CD4-positive, alpha-beta memory T cell (primary cell): ENCODE data around the gene SNTG2. TPM values are rescaled to one million over a fixed set of nuclear protein-coding genes. Genes with fewer than 3 reads are reported as not detected.
"Not testable (repeated sequence)": the region's sequence is repeated elsewhere in the genome, so short reads cannot be mapped to it uniquely, and the experiment has no call there.

Experiments
- CTCF ChIA-PET: fragments of 350-600 bp; sonication (Branson Sonifier 250); formaldehyde crosslinking; loops from one replicate; lab custom pipeline; 2021; ENCODE audit warnings: inconsistent platforms; ENCODE audit not compliant: partially characterized antibody; lab: Charles Lee
- POLR2A ChIA-PET: fragments of 350-600 bp; sonication (Branson Sonifier 250); formaldehyde crosslinking; loops from one replicate; lab custom pipeline; 2021; ENCODE audit not compliant: partially characterized antibody; lab: Charles Lee
- DNase-seq, 5 donors: peaks; one replicate each; pipeline versions ENCODE4 v3.0.0 to v3.0.0-alpha.2; 2020 to 2022; ENCODE audit warnings: mixed read lengths in 1 of 5
- H3K27ac ChIP-seq: one replicate; pipeline ENCODE4 v1.7.0; 2013; ENCODE audit warnings: low read depth, low read length
- H3K27me3 ChIP-seq: 2 replicates; pipeline ENCODE4 v1.7.0; 2013; ENCODE audit warnings: mild to moderate bottlenecking, low read length, moderate library complexity; ENCODE audit not compliant: insufficient read depth
- H3K36me3 ChIP-seq: 2 replicates; pipeline ENCODE4 v1.7.0; 2013; ENCODE audit warnings: mild to moderate bottlenecking, low read length, moderate library complexity; ENCODE audit not compliant: insufficient read depth
- H3K4me1 ChIP-seq: 2 replicates; pipeline ENCODE4 v1.7.0; 2013; ENCODE audit warnings: mild to moderate bottlenecking, low read length, moderate library complexity; ENCODE audit not compliant: insufficient read depth
- H3K4me3 ChIP-seq, 2 donors: one replicate each; pipeline ENCODE4 v1.7.0; 2013; ENCODE audit warnings: low read length in 2 of 2, mild to moderate bottlenecking in 1 of 2
- H3K9me3 ChIP-seq, 2 donors: one replicate each; pipeline ENCODE4 v1.7.0; 2013; ENCODE audit warnings: low read length in 2 of 2, control low read depth in 1 of 2; ENCODE audit not compliant: control insufficient read depth in 1 of 2
- H3K27ac Mint-ChIP-seq, 7 donors: one replicate each; pipeline ENCODE4 v1.8.0; 2020 to 2021; ENCODE audit warnings: mixed read lengths in 7 of 7, mild to moderate bottlenecking in 6 of 7, inconsistent platforms in 3 of 7, moderate library complexity in 3 of 7
- H3K27me3 Mint-ChIP-seq, 2 donors: one replicate each; pipeline ENCODE4 v1.8.0; 2020 to 2021; ENCODE audit warnings: mixed read lengths in 2 of 2
- H3K36me3 Mint-ChIP-seq, 2 donors: one replicate each; pipeline ENCODE4 v1.8.0; 2020 to 2021; ENCODE audit warnings: mixed read lengths in 2 of 2, inconsistent platforms in 1 of 2, mild to moderate bottlenecking in 1 of 2
- H3K4me1 Mint-ChIP-seq, 4 donors: one replicate each; pipeline ENCODE4 v1.8.0; 2020 to 2021; ENCODE audit warnings: mixed read lengths in 4 of 4, mild to moderate bottlenecking in 1 of 4
- H3K4me3 Mint-ChIP-seq, 8 donors: one replicate each; pipeline ENCODE4 v1.8.0; 2020 to 2021; ENCODE audit warnings: mixed read lengths in 8 of 8, mild to moderate bottlenecking in 7 of 8, moderate library complexity in 6 of 8, inconsistent platforms in 3 of 8
- H3K9me3 Mint-ChIP-seq, 8 donors: one replicate each; pipeline ENCODE4 v1.8.0; 2020 to 2021; ENCODE audit warnings: mixed read lengths in 8 of 8, mild to moderate bottlenecking in 5 of 8, inconsistent platforms in 3 of 8, moderate library complexity in 1 of 8
- intact Hi-C: fragments of 100-400 bp; cut with micrococcal nuclease; formaldehyde crosslinking; loops from one replicate; pipeline ENCODE4 v1.15.1; 2023
- polyA plus RNA-seq, 2 donors: library from polyadenylated mRNA; unstranded; fragments of 300-500 nt; fragmentation: Illumina TruSeq; gene quantifications; one replicate each; pipeline ENCODE4 v1.2.3, GENCODE V29; 2021
- total RNA-seq, 2 experiments: library from RNA; stranded (reverse); gene quantifications; one replicate each; pipeline ENCODE4 v1.2.3, GENCODE V29; 2021

The SNTG2 gene
- total and polyA plus RNA-seq, 4 experiments from 2014 or later: 0.55 to 1.3 (median 0.96) TPM; not detected in 1

DNA sequence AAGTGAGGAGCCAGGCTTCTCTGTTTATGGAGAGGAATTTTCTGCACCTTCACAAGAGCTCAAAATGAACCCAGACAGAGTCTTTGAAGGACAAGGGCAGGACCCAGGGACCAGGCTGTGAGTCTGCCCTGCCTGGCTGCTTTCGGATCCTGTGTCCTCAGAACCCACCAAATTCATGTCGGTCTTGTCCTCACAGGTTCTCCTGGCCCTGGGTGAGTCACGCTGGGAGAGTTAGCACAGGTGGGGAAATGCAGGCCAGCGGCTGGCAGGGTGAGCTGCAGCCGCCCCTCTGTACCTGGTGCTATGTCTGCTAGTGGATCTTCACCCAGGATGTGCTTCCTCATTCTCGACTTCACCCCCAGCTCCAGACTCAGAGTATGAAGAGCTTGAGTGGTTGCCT, 426.8 kb downstream of the SNTG2 start:
- no peak overlapping the region for H3K27ac Mint-ChIP-seq
- no peaks in the 10 kb centered on the region for H3K27me3 Mint-ChIP-seq
- no peaks in the 10 kb centered on the region for H3K9me3 ChIP-seq
- H3K4me1 Mint-ChIP-seq: peaks cover 0 to 2% (median 0%) of the 10 kb centered on the region in 4 donors
- no peaks in the 10 kb centered on the region for H3K36me3 Mint-ChIP-seq
- DNase-seq: no peak
- no peaks in the 10 kb centered on the region for H3K36me3 ChIP-seq
- CTCF ChIA-PET: no interaction called here
- H3K27ac ChIP-seq: no peak overlapping the region
- no peaks in the 10 kb centered on the region for H3K27me3 ChIP-seq
- no peak overlapping the region for H3K4me3 ChIP-seq
- POLR2A ChIA-PET: no interaction called here
- no peak overlapping the region for H3K4me3 Mint-ChIP-seq
- H3K4me1 ChIP-seq: no peaks in the 10 kb centered on the region
- peaks cover 0 to 3% (median 0%) of the 10 kb centered on the region in 8 donors for H3K9me3 Mint-ChIP-seq
- intact Hi-C loops: no loop called here

DNA sequence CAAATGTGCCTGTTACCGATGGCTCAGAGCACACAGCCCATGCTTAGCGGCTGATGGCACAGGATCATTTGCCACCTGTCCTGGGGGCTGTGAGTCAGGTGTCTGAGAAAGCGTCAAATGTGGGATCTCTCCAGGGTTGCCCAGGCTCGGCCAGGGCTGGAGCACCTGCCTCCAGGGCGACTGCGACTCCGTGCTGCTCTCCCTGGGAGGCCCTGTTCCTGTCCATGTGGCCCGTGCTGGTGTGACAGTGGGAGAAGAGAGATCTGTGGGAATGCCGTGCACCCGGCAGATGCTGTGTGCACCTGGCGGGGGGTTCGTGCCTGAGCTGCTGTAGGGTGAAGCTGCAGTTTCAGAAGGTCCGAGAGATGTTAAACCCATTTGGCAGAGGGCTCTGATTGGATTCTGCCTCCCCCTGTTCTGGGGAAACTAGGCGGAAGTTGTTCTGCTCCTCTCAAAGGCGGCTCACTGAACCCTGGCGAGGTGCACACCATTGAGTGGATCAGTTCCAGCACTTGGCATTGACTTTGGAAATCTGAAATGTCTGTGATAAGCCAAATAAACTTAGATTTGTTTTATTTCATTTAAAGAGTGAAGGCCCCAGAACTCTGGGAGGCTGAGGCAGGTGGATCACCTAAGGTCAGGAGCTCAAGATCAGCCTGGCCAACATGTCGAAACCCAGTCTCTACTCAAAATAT, 428.0 kb downstream of the SNTG2 start:
- Histone ChIP-seq H3K27me3 (no peaks in the 10 kb centered on the region), H3K4me1 (no peaks in the 10 kb centered on the region), H3K4me3 (no peak overlapping the region), H3K36me3 (no peaks in the 10 kb centered on the region), H3K9me3 (no peaks in the 10 kb centered on the region), H3K27ac (no peak overlapping the region)
- H3K27me3 Mint-ChIP-seq: no peaks in the 10 kb centered on the region
- intact Hi-C loops: no loop called here
- CTCF ChIA-PET: no interaction called here
- POLR2A ChIA-PET: no interaction called here
- no peaks in the 10 kb centered on the region for H3K36me3 Mint-ChIP-seq
- H3K4me3 Mint-ChIP-seq: no peak overlapping the region
- H3K27ac Mint-ChIP-seq: no peak overlapping the region
- peaks cover 0 to 6% (median 2%) of the 10 kb centered on the region in 8 donors for H3K9me3 Mint-ChIP-seq
- H3K4me1 Mint-ChIP-seq: peaks cover 0 to 4% (median 0%) of the 10 kb centered on the region in 4 donors
- DNase-seq: no peak

DNA sequence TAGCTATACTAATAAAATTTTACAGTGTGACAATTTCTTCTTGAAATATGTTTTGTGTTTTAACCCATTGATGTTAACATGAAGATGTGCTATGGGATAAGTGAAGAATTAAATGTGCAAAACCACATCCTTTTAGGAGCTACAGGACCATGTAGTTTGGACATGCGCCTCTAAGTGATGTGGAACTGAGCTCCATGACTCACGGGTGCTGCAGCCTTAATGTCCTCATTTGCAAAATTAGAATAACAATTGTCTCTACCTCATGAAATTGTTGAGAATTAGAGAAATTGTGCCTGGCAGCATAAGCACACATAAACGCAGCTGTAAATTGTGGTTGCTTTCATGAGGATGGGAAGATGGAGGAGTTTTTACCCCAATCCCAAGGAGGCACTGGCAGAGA, 431.0 kb downstream of the SNTG2 start:
- Histone ChIP-seq H3K4me1 (no peaks in the 10 kb centered on the region), H3K27ac (no peak overlapping the region), H3K27me3 (no peaks in the 10 kb centered on the region), H3K36me3 (no peaks in the 10 kb centered on the region), H3K4me3 (no peak overlapping the region), H3K9me3 (no peaks in the 10 kb centered on the region)
- no peak for DNase-seq
- peaks cover 0 to 14% (median 6%) of the 10 kb centered on the region in 8 donors for H3K9me3 Mint-ChIP-seq
- peaks cover 0 to 4% (median 0%) of the 10 kb centered on the region in 4 donors for H3K4me1 Mint-ChIP-seq
- intact Hi-C loops: no loop called here
- ChIA-PET POLR2A (no interaction called here), CTCF (no interaction called here)
- H3K27me3 Mint-ChIP-seq: peaks cover 0 to 2% of the 10 kb centered on the region in 2 donors
- H3K36me3 Mint-ChIP-seq: no peaks in the 10 kb centered on the region
- H3K4me3 Mint-ChIP-seq: no peak overlapping the region
- no peak overlapping the region for H3K27ac Mint-ChIP-seq

DNA sequence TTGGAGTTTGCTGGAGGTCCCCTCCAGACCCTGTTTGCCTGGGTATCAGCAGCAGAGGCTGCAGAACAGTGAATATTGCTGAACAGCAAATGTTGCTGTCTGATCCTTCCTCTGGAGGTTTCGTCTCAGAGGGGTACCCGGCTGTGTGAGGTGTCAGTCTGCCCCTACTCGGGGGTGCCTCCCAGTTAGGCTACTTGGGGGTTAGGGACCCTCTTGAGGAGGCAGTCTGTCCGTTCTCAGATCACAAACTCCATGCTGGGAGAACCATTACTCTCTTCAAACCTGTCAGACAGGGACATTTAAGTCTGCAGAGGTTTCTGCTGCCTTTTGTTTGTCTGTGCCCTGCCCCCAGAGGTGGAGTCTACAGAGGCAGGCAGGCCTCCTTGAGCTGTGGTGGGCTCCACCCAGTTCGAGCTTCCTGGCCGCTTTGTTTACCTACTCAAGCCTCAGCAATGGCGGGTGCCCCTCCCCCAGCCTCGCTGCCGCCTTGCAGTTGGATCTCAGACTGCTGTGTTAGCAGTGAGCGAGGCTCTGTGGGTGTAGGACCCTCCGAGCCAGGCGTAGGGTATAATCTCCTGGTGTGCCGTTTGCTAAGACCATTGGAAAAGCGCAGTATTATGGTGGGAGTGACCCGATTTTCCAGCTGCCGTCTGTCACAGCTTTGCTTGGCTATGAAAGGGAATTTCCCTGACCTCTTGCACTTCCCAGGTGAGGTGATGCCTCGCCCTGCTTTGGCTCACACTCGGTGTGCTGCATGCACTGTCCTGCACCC, 437.5 kb downstream of the SNTG2 start:
- peak in 2 of 5 donors; percentile 8 to 17 for DNase-seq
- H3K4me1 Mint-ChIP-seq, H3K36me3 ChIP-seq, H3K27me3 ChIP-seq, CTCF ChIA-PET, H3K4me1 ChIP-seq, H3K4me3 ChIP-seq, POLR2A ChIA-PET, H3K27ac ChIP-seq, H3K9me3 ChIP-seq, intact Hi-C loops, H3K36me3 Mint-ChIP-seq, H3K27me3 Mint-ChIP-seq: not testable (repeated sequence)
- peak overlapping the region in 2 of 8 donors; percentile 17 to 20 for H3K4me3 Mint-ChIP-seq
- H3K9me3 Mint-ChIP-seq: peaks cover under 1 to 26% (median 13%) of the 10 kb centered on the region in 8 donors
- peak overlapping the region in 1 of 7 donors; percentile 52 for H3K27ac Mint-ChIP-seq

DNA sequence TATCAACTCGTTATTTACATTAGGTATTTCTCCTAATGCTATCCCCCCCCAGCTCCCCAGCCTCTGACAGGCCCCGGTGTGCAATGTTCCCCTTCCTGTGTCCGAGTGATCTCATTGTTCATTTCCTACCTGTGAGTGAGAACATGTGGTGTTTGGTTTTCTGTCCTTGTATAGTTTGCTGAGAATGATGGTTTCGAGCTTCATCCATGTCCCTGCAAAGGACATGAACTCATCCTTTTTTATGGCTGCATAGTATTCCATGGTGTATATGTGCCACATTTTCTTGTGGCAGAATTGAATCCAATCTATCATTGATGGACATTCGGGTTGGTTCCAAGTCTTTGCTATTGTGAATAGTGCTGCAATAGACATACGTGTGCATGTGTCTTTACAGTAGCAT, 439.5 kb downstream of the SNTG2 start:
- H3K4me1 Mint-ChIP-seq, H3K27me3 ChIP-seq, POLR2A ChIA-PET, H3K27ac ChIP-seq, H3K36me3 ChIP-seq, intact Hi-C loops, CTCF ChIA-PET, H3K27me3 Mint-ChIP-seq, H3K4me3 ChIP-seq, H3K9me3 ChIP-seq, DNase-seq, H3K4me1 ChIP-seq, H3K27ac Mint-ChIP-seq, H3K4me3 Mint-ChIP-seq, H3K36me3 Mint-ChIP-seq: not testable (repeated sequence)
- H3K9me3 Mint-ChIP-seq: peaks cover 0 to 23% (median 8%) of the 10 kb centered on the region in 8 donors

DNA sequence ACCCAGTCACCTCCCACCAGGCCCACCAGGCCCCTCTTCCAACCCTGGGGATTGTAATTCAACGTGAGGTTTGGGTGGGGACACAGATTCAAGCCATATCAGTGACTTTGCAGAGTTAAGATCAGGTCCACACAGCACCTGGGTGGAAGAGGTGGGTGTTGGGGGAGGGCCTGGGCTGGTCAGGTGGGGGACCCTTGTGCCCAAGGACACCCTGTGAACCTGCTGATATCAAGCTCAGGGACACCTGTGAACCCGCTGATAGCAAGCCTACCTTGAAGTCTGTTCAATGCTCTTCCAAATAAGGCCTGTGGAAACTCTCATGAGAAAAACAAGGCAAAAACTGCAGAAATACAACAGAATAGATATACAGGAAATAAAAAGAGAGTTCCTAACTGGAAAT, 442.7 kb downstream of the SNTG2 start:
- intact Hi-C loops: no loop called here
- no peaks in the 10 kb centered on the region for H3K36me3 ChIP-seq
- DNase-seq: no peak
- no peaks in the 10 kb centered on the region for H3K4me1 ChIP-seq
- H3K9me3 Mint-ChIP-seq: peaks cover 0 to 20% (median 3%) of the 10 kb centered on the region in 8 donors
- H3K4me1 Mint-ChIP-seq: peaks cover 4 to 7% (median 5%) of the 10 kb centered on the region in 4 donors
- H3K27ac ChIP-seq: no peak overlapping the region
- no peak overlapping the region for H3K27ac Mint-ChIP-seq
- ChIA-PET CTCF (no interaction called here), POLR2A (no interaction called here)
- H3K27me3 ChIP-seq: no peaks in the 10 kb centered on the region
- H3K36me3 Mint-ChIP-seq: no peaks in the 10 kb centered on the region
- no peak overlapping the region for H3K4me3 ChIP-seq
- H3K9me3 ChIP-seq: no peaks in the 10 kb centered on the region
- no peak overlapping the region for H3K4me3 Mint-ChIP-seq
- peaks cover 0 to 7% of the 10 kb centered on the region in 2 donors for H3K27me3 Mint-ChIP-seq

DNA sequence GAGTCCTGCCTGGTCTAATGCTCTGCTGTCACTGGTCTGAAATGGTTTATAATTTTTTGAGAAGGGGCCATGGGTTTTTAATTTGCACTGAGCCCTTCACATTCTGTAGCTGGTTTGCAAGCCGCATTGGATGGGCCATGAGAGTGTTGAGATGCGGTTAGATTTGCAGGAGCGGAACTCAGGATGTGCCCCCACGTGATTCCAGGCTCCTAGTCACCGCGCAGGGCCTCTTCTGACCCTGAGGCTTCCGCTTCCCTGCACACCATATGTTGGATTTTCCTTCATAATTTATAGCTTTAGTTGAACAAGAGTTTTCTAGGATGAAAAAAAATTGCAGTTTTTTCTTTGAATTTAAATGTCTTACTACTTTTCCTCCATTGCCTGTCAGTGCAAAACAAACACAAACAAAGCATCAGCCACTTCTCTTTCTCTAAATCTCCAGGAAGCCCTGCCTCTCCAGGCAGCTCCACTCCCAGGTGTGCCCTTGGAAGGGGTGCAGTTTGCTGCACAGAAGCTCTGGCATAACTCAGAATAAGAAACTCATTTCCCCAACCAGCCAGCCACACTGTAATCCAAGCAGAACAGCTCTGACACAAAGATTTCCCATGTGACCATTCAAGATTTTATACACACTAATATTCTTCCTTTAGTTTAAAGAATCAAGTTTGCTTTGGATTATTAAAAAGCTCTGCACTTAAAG, 444.2 kb downstream of the SNTG2 start:
- Mint-ChIP-seq H3K4me1 (peaks cover 0 to 5% (median 2%) of the 10 kb centered on the region in 4 donors), H3K4me3 (no peak overlapping the region), H3K27me3 (peaks cover 0 to 7% of the 10 kb centered on the region in 2 donors), H3K27ac (no peak overlapping the region), H3K9me3 (peaks cover 0 to 12% (median 1%) of the 10 kb centered on the region in 8 donors), H3K36me3 (no peaks in the 10 kb centered on the region)
- DNase-seq: no peak
- intact Hi-C loops: no loop called here
- H3K4me1 ChIP-seq: no peaks in the 10 kb centered on the region
- H3K27ac ChIP-seq: no peak overlapping the region
- H3K36me3 ChIP-seq: no peaks in the 10 kb centered on the region
- ChIA-PET POLR2A (no interaction called here), CTCF (no interaction called here)
- H3K27me3 ChIP-seq: no peaks in the 10 kb centered on the region
- H3K4me3 ChIP-seq: no peak overlapping the region
- no peaks in the 10 kb centered on the region for H3K9me3 ChIP-seq
